SK-N-MC (cell line): ENCODE measurements around the gene SLC26A1.

Experiments
- EZH2 ChIP-seq: fragments of 200-600 bp; sonication (generic); IDR thresholded peaks from one replicate; pipeline ENCODE4 v1.6.1; 2017; ENCODE audit warnings: antibody characterized with exemption
- POLR2AphosphoS5 ChIP-seq: IDR thresholded peaks from 2 replicates; pipeline ENCODE4 v1.6.1; 2012; ENCODE audit warnings: mild to moderate bottlenecking, low read depth, low read length, borderline replicate concordance

GRCh38 chr4:991451-992296, 1.5 kb downstream of the SLC26A1 start:
- no peak for TF ChIP-seq POLR2AphosphoS5
- TF ChIP-seq EZH2: no peak
